NCI-H510A (cell line): Measurements from ENCODE around the gene PCDHGA9.
"Not testable (repeated sequence)": the region's sequence is repeated elsewhere in the genome, so short reads cannot be mapped to it uniquely, and the experiment has no call there.

ENCODE experiments used
- DNase-seq: peaks from one replicate; lab custom pipeline; 2025; lab: John Stamatoyannopoulos, UW

Gene PCDHGA9

GRCh38 chr5:141402553-141403243, at the start of gene PCDHGA9:
TSS of gene PCDHGA9 (plus strand) at chr5:141402778. CDS start at chr5:141402953, 175 bp downstream.
- DNase-seq: no peak

GRCh38 chr5:141354900-141355469, 47.6 kb upstream of the PCDHGA9 start, which contains the start of gene PCDHGA4:
TSS of gene PCDHGA4 (plus strand) at chr5:141355021. CDS start at chr5:141355108, 87 bp downstream.
- DNase-seq: no peak

DNA sequence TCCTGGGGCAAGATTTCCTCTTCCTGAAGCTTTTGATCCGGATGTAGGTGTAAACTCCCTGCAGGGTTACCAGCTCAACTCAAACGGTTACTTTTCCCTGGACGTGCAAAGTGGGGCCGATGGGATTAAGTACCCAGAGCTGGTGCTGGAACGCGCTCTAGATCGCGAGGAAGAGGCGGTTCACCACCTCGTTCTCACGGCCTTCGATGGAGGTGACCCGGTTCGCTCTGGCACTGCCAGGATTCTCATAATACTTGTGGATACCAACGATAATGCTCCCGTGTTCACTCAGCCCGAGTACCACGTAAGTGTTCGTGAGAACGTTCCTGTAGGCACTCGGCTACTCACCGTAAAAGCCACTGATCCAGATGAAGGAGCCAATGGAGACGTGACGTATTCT, 46.9 kb upstream of the PCDHGA9 start:
- DNase-seq: no peak

- DNase-seq: no peak
These were observed 46.4 kb upstream of the PCDHGA9 start for GRCh38 chr5:141356133-141356532.

DNA sequence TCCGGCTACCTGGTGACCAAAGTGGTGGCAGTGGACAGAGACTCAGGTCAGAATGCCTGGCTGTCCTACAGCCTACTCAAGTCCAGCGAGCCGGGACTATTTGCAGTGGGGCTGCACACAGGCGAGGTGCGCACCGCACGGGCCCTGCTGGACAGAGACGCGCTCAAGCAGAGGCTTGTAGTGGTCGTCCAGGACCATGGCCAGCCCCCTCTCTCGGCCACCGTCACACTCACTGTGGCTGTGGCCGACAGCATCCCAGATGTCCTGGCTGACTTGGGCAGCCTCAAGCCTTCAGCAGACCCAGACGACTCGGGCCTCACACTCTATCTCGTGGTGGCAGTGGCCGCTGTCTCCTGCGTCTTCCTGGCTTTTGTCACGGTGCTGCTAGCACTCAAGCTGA, 45.6 kb upstream of the PCDHGA9 start:
- DNase-seq: no peak

DNA sequence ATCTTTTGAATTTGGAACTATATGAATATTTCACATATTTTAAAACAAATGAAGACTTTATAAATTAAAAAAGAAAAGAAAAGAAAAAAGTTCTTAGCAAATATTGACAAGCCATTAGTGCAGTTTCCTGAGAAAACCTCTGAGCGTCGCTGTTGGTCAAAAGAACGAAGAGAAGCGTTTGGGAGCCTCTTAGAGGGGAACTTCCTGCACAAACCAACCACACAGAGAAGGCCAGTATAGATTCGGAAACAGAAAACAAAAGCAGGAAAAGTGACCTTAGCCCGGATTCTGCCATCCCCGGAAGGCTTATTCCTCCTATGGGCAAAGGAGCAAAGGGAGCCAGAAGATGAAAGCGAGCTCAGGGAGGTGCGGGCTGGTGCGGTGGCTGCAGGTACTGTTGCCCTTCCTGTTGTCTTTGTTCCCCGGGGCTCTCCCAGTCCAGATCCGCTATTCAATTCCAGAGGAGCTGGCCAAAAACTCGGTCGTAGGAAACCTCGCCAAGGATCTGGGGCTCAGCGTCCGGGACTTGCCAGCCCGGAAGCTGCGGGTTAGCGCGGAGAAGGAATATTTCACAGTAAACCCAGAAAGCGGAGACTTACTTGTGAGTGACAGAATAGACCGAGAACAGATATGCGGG, 42.7 kb upstream of the PCDHGA9 start, which contains the start of gene PCDHGB2:
PCDHGB2 (plus strand) TSS at position 205 of the 637 bp plus-strand sequence; CDS start at position 347, 142 bp downstream.
- no peak for DNase-seq

- DNase-seq: no peak
These were observed 41.9 kb upstream of the PCDHGA9 start for GRCh38 chr5:141360685-141361084.

- no peak for DNase-seq
These were observed 39.9 kb upstream of the PCDHGA9 start for GRCh38 chr5:141362719-141363118.

- DNase-seq: no peak
These were observed 38.5 kb upstream of the PCDHGA9 start, which contains the start of gene PCDHGA5 for GRCh38 chr5:141363952-141364660. TSS of gene PCDHGA5 (plus strand) at chr5:141364162. CDS start at chr5:141364331, 169 bp downstream.

- DNase-seq: no peak
These were observed 36.3 kb upstream of the PCDHGA9 start for GRCh38 chr5:141366016-141366896.

GRCh38 chr5:141369994-141370848, 32.4 kb upstream of the PCDHGA9 start, which contains the start of gene PCDHGB3:
TSS of gene PCDHGB3 (plus strand) at chr5:141370242. CDS start at chr5:141370395, 153 bp downstream.
- DNase-seq: no peak

- DNase-seq: no peak
These were observed 30.8 kb upstream of the PCDHGA9 start for GRCh38 chr5:141371572-141372475.

- DNase-seq: no peak
These were observed 28.8 kb upstream of the PCDHGA9 start, which contains the start of gene PCDHGA6 for GRCh38 chr5:141373673-141374317. TSS of gene PCDHGA6 (plus strand) at chr5:141373891. CDS start at chr5:141374084, 193 bp downstream.

DNA sequence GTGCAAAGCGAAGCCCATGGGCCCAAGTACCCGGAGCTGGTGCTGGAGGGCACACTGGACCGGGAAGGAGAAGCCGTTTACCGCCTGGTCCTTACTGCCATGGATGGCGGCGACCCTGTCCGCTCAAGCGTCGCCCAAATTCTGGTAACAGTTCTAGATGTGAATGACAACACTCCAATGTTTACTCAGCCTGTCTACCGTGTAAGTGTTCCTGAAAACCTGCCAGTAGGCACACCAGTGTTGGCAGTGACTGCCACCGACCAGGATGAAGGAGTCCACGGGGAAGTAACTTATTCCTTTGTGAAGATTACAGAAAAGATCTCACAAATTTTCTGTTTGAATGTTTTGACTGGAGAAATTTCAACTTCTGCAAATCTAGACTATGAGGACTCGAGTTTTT, 28.0 kb upstream of the PCDHGA9 start:
- no peak for DNase-seq

- not testable (repeated sequence) for DNase-seq
These were observed 27.0 kb upstream of the PCDHGA9 start for GRCh38 chr5:141375444-141376155.

GRCh38 chr5:141382469-141383294, 19.9 kb upstream of the PCDHGA9 start, which contains the start of gene PCDHGA7:
TSS of gene PCDHGA7 (plus strand) at chr5:141382742. CDS start at chr5:141382900, 158 bp downstream.
- DNase-seq: no peak

GRCh38 chr5:141383345-141383744, 19.2 kb upstream of the PCDHGA9 start:
- DNase-seq: no peak
